ENCODE measurements around the gene ADH1B. TPM values are rescaled to one million over a fixed set of nuclear protein-coding genes. Genes with fewer than 3 reads are reported as not detected.
"Not testable (repeated sequence)": the region's sequence is repeated elsewhere in the genome, so short reads cannot be mapped to it uniquely, and the experiment has no call there.

ADH1B gene
- total RNA-seq, 2 donors from 2014 or later, result 111 to 477 TPM

GRCh38 chr4:99359480-99360204 is 38.4 kb upstream of the ADH1B start:
- Histone ChIP-seq H3K36me3 (no peaks in the 10 kb centered on the region), H3K27ac (no peak overlapping the region), H3K4me1 (no peaks in the 10 kb centered on the region), H3K4me3 (no peak overlapping the region), H3K27me3 (no peaks in the 10 kb centered on the region), H3K9me3 (no peaks in the 10 kb centered on the region)
- no peak for DNase-seq (ENCODE audit: low spot score)
- TF ChIP-seq CTCF (IDR thresholded peaks at IDR 0.05), result no peak

GRCh38 chr4:99357948-99358347 is 36.7 kb upstream of the ADH1B start:
- no peak for TF ChIP-seq CTCF (IDR thresholded peaks at IDR 0.05)
- Histone ChIP-seq H3K4me3 (no peak overlapping the region), H3K36me3 (no peaks in the 10 kb centered on the region), H3K27ac (no peak overlapping the region), H3K27me3 (no peaks in the 10 kb centered on the region), H3K4me1 (no peaks in the 10 kb centered on the region), H3K9me3 (no peaks in the 10 kb centered on the region)
- no peak for DNase-seq (ENCODE audit: low spot score)

- H3K9me3 ChIP-seq, result no peaks in the 10 kb centered on the region
- no peaks in the 10 kb centered on the region for H3K36me3 ChIP-seq
- no peaks in the 10 kb centered on the region for H3K4me1 ChIP-seq
- no peak for TF ChIP-seq CTCF (IDR thresholded peaks at IDR 0.05)
- H3K4me3 ChIP-seq, result no peak overlapping the region
- H3K27ac ChIP-seq, result no peak overlapping the region
- DNase-seq (ENCODE audit: low spot score), result no peak
- no peaks in the 10 kb centered on the region for H3K27me3 ChIP-seq
Measured at GRCh38 chr4:99356992-99357391, 35.8 kb upstream of the ADH1B start.

- not testable (repeated sequence) for H3K4me1 ChIP-seq; H3K4me3 ChIP-seq; DNase-seq (ENCODE audit: low spot score); H3K9me3 ChIP-seq; H3K27ac ChIP-seq; H3K27me3 ChIP-seq; H3K36me3 ChIP-seq
Measured at GRCh38 chr4:99356149-99356548, 34.9 kb upstream of the ADH1B start.

GRCh38 chr4:99352602-99353537 is 31.7 kb upstream of the ADH1B start, which contains the start of gene ADH1C:
TSS of gene ADH1C (minus strand) at chr4:99352746. CDS start at chr4:99352675, 71 bp downstream.
- peak within 1 kb of the TSS in 1 of 2 donors; percentile 1 for H3K4me3 ChIP-seq
- no peaks in the 10 kb centered on the region for H3K27me3 ChIP-seq
- no peaks in the 10 kb centered on the region for H3K36me3 ChIP-seq
- DNase-seq (ENCODE audit: low spot score), result no peak
- TF ChIP-seq CTCF (IDR thresholded peaks at IDR 0.05), result no peak
- peak within 1 kb of the TSS in 1 of 2 donors; percentile 42 for H3K27ac ChIP-seq
- H3K4me1 ChIP-seq, result no peaks in the 10 kb centered on the region
- no peaks in the 10 kb centered on the region for H3K9me3 ChIP-seq

GRCh38 chr4:99351487-99351886 is 30.3 kb upstream of the ADH1B start:
- no peaks in the 10 kb centered on the region for H3K36me3 ChIP-seq
- no peak for TF ChIP-seq CTCF (IDR thresholded peaks at IDR 0.05)
- no peak for DNase-seq (ENCODE audit: low spot score)
- H3K4me3 ChIP-seq, result no peak overlapping the region
- no peak overlapping the region for H3K27ac ChIP-seq
- H3K4me1 ChIP-seq, result no peaks in the 10 kb centered on the region
- no peaks in the 10 kb centered on the region for H3K27me3 ChIP-seq
- no peaks in the 10 kb centered on the region for H3K9me3 ChIP-seq

Data from right atrium auricular region (tissue), 2 donors.